NCI-H748 treated with DMSO at 0.1 percent for 48 hours (cell line): Measurements from ENCODE around the gene NRXN3.

ENCODE experiments used
- DNase-seq: peaks from one replicate; lab custom pipeline; 2025; lab: John Stamatoyannopoulos, UW

The NRXN3 gene

DNA sequence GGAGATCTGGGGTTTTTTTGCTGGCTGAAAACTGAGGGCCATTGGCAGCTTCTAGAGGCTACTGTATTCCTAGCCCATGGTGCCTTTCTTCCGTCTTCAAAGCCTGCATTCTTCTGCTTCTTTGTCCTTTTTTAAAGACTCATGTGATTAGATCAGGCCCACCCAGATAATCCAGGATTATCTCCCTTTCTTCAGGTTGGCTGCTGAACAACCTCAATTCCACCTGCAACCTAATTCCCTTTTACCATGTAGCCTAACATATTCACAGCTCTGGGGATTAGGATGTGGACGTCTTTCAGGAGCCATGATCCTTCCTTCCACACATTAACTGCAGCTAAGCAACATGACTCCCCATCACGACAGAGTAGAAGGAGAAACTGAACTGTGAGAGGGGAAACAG lies 1055.6 kb downstream of the NRXN3 start:
- no peak for DNase-seq

DNA sequence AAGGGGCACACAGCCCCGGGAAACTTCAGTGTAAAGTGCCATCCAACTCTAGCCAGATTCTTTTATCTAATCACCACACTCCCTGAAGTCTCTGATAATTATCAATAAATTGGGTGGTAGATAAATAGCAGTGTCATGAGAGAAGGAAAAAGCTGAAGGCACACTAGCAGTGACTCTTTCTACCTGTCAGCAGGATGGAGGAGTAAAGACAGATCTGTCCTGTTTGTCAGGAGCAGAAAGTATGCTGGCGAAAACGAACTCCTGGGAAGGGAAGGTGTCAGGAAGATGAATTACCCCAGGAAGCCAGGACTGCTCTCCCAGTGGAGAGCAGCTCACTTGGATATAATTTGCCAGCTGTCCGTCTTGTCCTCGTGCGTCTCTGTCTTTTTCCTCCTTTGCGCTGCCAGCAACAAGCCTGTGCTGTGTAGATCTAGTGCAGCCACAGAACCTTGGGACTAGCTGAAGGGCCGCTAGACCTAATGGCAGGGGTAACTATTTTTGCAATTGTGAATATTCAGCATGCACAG lies 1059.3 kb downstream of the NRXN3 start:
- no peak for DNase-seq

DNA sequence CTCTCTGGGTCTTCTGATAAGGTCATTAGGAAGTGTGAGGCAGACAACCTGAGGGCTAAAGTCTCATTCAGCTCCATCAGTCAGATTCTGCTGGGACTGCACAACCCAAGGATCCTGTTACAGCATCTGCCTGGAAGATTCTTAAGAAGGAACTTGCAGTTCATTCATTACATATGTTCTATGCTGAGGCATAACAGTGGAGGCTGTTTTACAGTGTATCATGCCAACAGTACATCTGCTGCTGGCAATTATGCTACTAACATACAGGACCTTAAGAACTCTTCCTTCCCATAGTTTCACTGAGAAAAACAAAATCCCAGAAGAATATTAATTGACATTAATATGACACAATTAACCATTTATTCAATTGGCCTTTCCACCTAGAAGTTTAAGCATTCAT lies 1072.5 kb downstream of the NRXN3 start:
- DNase-seq = no peak

DNA sequence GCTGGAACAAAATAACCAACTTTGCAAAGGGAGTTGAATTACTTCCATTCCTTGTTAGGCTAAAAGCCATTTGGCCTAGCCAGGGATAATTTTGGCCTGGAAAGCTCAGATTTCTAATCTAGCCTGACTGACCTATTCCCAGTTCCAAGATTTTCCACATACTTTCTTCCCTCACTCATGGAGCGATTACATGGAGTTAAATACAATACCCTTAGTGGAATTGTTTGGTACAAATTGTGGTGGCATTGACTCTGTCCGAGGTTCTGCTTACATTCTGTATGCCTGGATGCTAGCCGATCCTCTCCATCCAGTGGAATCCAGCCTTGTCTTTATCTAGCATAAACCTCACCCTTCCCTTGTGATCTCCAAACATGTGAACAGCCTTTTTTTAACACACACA lies 1076.0 kb downstream of the NRXN3 start:
- DNase-seq = no peak

DNA sequence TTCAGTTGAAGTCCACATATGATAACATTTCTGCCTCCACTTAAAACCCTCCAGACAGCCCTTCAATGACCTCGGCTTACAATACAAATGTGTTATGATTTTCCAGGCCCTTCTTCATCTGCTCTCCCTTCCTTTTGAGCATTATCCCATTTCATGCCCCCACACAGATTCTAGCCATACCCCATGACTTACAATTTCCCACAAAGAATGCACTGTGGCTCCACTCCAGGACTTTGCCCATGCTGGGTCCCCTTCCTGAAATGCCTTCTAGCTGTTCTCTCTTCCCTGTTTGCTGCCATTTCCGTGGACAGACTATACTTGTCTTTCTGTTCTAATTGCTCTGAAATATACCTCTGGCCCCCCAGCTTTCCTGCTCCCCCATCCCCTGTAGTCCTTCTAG lies 1078.0 kb downstream of the NRXN3 start:
- no peak for DNase-seq

DNA sequence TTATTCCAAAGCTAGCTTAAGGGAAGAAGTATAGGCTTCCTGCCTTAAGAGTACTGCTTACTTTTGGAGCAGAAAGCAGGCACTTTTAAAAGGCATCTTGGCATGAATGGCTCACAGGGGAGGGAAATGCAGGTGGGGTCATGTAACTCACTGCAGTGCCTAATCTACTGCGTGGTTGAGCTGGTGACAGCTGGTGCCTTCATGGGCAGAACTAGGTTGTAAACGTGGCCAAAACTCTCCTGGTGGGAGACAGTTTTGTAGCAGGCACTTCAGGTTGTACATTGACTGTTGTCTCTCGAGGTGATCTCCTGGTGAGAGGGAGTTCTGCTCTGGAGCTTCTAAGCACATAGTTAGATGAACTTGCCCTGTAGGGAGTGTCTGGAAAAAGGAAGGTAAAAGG lies 1078.6 kb downstream of the NRXN3 start:
- no peak for DNase-seq

- no peak for DNase-seq
Measured at GRCh38 chr14:79251278-79251677, 1081.1 kb downstream of the NRXN3 start.

GRCh38 chr14:79253576-79253975 lies 1083.4 kb downstream of the NRXN3 start:
- no peak for DNase-seq

GRCh38 chr14:79254069-79254775 lies 1084.0 kb downstream of the NRXN3 start:
- DNase-seq = no peak

GRCh38 chr14:79256380-79256779 lies 1086.2 kb downstream of the NRXN3 start:
- DNase-seq = no peak

- no peak for DNase-seq
Measured at GRCh38 chr14:79260406-79260805, 1090.2 kb downstream of the NRXN3 start.

- DNase-seq = no peak
Measured at GRCh38 chr14:79265366-79265946, 1095.3 kb downstream of the NRXN3 start.

DNA sequence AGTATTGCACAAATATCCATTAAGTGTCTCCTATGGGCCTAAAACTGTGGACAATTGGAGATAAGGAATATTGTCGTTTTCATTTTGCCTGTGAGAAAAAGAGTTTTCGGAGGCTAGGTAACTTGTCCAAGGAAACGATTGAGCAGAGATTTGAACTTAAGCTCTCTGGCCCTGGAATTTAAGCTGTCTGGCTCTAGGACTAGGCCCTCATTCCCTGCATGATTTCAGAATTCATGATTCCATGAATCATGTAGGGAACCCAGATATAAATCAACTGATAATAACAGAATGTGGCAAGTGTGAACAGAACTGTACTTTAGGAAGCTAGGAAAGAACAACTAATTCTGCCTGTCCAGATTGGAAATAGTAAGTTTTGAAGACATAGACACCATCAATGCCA lies 1100.2 kb downstream of the NRXN3 start:
- DNase-seq = no peak

DNA sequence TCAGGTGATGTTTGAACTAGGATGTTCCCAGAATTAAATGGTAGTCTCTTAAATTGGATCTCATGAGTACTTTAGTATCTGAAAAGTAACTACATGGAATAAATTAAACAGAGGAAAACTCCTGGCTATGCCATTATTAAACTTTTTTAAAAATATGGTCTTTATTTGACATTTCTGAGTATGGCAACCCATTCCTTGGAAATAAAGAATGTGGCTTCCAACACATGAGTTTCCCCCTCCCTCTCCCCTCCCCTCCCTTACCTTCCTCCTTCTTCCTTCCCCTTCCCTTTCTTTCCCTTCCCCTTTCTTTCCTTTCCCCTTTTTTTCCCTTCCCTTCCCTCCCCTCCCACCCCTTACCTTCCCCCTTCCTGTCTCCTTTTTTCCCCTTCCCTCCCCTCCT lies 1100.9 kb downstream of the NRXN3 start:
- DNase-seq = no peak

- no peak for DNase-seq
Measured at GRCh38 chr14:79274641-79275291, 1104.6 kb downstream of the NRXN3 start.

- no peak for DNase-seq
Measured at GRCh38 chr14:79275292-79275655, 1105.1 kb downstream of the NRXN3 start.

- DNase-seq = no peak
Measured at GRCh38 chr14:79278286-79278797, 1108.2 kb downstream of the NRXN3 start.

- DNase-seq = peak; percentile 92
Measured at GRCh38 chr14:79278798-79279644, 1108.8 kb downstream of the NRXN3 start.

DNA sequence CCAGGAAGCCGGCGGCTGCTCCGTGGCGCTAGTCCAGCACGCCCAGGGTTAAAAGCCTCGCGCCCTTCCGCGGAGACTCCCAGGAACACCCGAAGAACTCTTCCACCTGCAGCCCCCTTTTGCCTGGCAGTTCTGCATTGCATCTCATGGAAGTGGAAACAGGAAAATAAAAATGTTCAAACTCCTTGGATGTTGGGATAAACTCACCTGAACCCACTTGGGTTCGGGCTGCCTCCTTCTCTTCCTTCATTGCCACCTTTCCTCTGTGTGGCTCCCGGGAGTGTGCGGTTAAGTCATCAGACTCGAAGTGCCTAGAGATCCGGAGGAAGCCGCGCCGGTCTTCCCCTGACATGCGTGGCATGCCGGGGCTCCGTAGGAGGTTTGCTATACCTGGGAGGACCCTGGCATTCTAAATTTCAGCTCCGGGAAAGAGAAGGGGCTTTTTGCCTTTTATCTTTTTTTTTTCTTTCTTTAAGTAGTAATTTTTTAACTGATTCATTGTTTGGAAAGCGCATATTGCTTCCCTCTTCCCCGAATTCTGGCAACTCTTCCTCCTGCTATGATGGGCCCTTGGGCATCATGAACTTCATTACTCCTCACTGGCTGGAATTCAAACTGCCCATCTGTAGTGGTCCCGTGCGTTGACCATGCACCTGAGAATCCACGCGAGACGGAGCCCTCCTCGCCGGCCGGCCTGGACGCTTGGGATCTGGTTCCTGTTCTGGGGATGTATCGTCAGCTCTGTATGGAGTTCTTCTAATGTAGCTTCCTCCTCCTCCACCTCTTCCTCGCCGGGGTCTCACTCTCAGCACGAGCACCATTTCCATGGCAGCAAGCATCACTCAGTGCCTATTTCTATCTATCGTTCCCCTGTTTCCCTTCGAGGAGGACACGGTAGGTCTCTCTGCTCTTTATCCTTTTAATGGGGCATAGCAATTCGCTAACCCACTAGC lies 1109.7 kb downstream of the NRXN3 start:
- no peak for DNase-seq

DNA sequence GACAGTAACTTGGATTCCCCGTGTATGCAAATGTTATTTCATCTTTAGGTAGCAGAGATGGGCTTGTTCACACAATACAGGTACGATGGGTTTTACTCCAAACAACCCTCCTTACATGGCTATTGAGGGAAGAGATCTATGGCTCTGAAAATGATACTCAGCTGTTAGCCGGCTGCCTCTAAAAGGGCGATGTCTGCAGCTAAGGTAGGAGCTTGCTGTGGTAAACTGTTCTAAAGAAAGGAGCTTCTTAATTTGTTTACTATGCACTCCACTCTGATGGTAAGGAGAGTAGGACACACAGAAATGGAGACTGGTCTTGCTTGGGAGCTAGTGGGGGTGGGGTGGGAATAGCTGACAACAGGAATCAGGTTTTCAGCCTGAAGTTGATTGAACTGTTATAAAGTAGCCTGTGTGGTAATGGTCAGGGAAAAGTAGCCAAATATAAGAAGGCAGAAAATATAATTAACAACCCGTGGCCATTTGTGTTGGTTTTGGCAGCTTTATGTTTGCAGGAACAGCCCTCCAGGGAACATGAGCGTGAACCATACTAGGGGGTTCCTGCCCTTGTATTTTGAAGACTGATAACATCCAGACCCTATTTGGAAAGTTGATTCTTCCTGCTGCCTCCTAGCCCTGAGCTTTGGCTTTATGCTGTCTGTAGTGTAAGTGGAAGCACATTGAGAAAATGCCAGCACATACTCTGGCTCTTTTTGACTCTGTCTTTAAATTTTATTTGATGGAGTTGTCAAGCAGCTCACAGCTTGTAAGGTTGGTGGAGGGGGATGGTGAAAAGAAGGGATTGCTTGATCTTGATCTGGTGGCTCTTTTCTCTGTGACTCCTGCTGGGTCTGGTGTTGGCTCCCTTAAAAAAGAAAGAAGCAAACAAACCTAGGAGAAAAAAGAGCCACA lies 1111.3 kb downstream of the NRXN3 start:
- DNase-seq = no peak
